GM18505 (cell line): ENCODE results near the gene TNFAIP8L3.
"Not testable (repeated sequence)": the region's sequence is repeated elsewhere in the genome, so short reads cannot be mapped to it uniquely, and the experiment has no call there.

Experiments used
- ATAC-seq: cut with Tn5 transposase; IDR thresholded peaks from one replicate; pipeline ENCODE4 v1.9.1; 2021; ENCODE audit not compliant: unreplicated experiment
- POLR2A ChIP-seq: IDR thresholded peaks from 4 replicates; pipeline ENCODE4 v1.6.1; 2011; ENCODE audit warnings: borderline replicate concordance; ENCODE audit not compliant: insufficient read depth, insufficient read length; ENCODE audit errors: extremely low read depth

TNFAIP8L3 gene

DNA sequence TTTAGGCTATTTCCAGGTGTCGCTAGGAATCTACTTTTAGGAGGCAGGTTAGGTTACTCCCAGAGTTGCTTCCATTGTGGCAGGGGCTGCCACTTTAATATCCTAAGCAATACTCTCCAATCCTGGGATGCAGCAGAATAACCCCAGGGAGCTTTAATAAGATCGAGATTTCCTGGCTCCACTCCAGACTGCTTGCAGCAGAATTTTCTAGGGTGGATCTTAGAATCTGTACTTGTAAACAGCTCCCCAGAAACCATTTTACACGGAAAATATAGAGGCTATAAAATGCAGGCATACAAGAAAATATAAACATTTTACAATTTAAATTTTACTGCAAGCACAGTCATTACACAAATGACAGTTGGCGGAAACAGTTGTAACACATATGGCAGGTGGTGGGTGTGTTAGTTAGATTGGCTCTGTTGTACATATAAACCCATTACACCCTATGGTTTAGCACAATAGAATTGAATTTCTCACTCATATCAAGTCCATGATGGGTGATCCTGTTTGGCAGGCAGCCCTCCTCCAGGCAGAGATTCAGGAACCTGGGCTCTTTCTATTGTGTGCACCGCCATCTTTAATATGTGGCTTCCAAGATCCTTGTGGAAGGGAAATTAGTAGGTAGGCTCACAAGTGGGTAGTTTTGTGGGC, 35.0 kb upstream of the TNFAIP8L3 start:
- TF ChIP-seq POLR2A: no peak
- ATAC-seq: no peak

DNA sequence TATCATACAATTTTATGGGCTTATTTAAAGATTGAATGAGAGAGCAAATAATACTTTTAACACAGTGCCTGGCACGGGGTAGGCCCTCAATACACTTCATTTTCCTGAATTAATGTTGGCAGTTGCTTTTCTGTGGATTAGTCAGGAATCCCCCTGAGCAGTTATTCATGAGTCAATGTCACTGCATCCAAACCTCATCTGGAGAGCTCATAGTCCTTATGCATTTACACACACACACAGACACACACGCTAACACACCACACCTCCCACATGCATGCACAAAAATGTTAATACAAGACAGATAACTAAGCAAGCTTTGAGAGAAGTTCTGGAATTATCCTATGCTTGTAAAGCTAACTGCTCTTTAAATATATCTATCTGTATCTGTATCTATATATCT, 34.0 kb upstream of the TNFAIP8L3 start:
- no peak for ATAC-seq
- no peak for TF ChIP-seq POLR2A

DNA sequence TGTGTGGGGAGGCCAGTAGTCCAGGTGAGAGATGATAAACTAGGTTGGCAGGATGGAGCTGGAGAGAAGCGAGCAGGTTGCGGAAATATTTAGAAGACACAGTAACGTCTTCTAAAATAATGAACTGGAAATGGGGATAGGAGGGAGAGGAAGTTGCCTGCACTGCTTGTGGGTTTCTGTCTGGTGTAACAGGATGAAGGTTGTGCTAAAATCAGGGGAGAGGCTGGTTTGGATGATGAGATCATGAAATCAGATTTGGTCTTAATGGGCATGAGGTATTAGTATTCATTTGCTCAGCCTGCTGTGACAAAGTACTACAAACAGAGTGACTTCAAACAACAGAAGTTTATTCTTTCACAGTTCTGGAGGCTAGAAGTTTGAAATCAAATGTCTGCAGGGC, 32.1 kb upstream of the TNFAIP8L3 start:
- no peak for ATAC-seq
- TF ChIP-seq POLR2A: no peak

DNA sequence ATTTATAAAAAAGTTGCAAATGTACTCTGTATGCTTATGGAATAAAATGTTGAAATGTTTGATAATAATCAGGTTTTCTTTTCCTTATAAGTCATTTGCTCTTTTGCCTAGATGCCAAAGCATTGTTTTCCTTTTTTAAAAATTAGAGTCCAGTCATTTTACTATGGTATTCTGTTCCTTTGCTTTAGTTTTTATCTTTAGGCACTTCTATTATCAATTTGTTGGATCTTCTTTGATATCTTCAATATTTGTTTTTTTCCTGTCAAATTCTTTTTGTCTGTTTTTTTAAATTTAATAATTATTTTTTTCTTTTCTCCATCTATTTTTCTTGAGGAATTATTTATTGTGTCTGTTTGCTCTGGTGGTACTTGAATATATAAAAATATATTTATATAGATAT, 28.3 kb upstream of the TNFAIP8L3 start:
- ATAC-seq: not testable (repeated sequence)

DNA sequence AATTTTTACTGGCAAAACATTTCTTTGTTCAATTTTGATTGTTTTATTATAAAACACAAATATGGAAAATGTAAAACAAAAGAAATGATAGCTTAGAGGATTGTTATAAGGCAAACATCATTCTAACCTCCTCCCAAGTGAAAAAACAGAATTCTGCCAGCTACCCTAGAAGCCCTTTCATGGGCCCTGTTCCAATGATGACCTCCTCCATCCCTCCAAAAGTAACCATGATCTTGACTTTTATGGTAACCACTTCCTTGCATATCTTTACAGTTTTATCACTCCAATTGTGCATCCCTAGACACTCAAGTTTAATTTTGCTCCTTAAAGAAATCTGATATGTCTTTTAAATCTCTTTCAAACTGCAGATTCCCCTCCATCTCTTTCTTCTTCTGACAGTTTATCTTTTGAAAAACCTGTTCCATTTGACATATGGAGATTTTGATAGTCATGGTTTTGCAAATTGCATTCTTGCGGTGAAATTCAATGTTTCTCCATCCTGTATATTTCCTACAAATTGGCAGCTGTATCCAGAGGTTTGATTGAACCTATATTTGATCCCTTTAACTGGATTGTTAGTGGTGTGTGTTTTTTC, 27.0 kb upstream of the TNFAIP8L3 start:
- no peak for ATAC-seq
- TF ChIP-seq POLR2A: no peak

DNA sequence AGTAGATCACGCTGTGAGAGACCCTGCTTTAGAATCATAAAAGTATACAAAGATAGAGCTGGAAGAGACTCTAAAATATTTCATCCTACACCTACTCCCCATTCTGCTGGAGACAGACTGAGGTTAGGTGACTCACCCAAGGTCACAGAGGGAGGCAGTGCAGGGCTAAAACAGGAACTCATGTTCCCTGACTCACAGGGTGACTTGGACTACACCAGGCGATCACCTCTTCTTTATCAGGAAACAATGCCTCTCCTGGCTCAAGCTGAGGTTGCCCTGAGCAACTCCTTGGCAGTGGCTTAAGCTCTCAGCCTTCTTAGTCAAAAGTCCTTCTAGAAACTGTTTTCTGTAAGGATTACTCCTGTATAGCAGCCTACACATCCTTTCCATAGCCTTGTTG, 26.4 kb upstream of the TNFAIP8L3 start:
- TF ChIP-seq POLR2A: no peak

DNA sequence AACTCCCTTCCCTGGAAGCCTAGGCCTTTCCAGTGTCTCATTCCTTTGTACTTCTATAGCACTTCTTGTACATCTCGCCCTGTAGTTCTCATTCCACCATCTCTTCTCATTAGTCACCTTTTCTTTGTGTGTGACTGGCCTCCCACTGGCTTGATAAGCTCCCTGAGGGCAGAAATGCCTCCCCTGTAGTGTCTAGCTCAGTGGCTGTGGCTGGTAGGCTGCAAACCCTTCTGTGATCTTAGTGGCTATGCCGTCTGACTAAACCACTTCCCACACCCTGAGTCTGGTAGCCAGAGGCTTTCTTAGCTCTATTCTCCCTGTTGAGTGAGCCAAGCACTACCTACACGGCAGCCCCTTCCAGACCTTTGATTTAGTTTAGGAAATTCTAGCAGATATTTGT, 24.4 kb upstream of the TNFAIP8L3 start:
- no peak for TF ChIP-seq POLR2A
- ATAC-seq: no peak

More for the DNA sequence above, 26.4 kb upstream of the TNFAIP8L3 start:
- ATAC-seq: no peak

DNA sequence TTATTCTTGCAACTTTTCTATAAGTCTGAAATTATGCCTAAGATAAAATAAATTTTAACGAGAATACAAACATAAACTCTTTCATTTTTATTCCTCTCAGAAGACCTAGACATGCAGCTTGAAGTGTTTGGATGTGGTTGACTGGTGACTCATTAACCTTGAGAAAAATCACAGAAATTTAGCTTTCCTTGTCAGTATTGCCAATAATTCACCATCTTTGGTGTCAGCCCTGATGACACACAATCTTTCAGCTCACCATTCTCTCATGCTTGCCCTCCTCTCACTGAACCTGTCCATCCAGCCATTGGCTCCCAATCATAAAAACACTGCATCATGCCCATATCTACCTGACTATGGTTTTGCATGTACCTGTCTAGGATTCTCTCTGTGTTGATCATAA, 22.6 kb upstream of the TNFAIP8L3 start:
- TF ChIP-seq POLR2A: no peak
- ATAC-seq: no peak

DNA sequence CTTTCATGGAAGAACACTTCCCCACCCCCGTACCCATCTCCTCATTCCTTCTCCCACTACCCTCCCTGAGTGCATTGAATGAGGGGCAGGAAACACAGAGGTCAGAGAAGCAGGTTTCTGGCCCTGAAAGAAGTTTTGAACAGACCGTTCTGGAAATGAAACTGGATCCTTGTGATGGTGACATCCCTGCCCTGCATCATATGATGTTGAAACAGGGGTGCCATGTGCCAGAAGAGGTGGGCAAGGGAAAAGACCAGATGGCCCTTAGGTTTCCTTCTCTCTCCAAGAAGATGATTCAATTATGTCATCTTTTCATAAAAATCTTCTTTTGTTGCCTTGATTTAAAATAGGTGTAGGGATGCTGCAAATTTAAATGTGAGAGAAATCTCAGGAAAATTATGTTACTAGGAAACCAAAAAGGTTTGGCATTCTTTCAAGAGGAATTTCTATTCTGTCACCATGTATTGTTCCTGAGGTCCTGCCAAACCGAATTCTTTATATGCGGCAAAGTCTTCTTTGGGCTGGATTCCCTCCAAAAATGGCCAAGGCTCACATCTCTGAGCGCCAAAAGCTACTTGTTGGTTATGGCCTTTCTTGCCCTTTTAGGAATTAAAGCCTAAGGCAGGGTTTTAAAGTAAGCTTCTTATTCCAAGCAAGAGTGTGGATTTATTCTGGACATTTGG, 19.9 kb upstream of the TNFAIP8L3 start:
- no peak for ATAC-seq
- TF ChIP-seq POLR2A: no peak

DNA sequence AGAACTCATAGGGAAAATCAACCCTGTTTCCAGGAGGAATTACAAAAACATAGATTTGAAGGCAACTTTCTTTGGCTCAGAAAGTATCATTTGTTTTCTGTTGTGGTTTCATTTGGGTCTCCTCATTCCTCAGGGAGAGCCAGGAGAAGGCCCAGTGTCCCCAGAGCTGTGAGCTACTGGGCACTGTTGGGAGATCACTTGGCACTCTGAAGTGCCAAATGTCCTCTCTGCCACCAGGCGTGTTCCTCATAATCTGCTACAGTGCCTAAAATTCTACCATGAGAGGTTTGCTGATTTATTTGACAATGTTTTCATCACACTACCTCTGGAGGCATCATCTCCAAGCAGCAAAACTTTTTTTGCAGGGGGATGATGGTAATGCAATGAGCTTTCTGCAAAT, 17.4 kb upstream of the TNFAIP8L3 start:
- ATAC-seq: no peak
- TF ChIP-seq POLR2A: no peak

DNA sequence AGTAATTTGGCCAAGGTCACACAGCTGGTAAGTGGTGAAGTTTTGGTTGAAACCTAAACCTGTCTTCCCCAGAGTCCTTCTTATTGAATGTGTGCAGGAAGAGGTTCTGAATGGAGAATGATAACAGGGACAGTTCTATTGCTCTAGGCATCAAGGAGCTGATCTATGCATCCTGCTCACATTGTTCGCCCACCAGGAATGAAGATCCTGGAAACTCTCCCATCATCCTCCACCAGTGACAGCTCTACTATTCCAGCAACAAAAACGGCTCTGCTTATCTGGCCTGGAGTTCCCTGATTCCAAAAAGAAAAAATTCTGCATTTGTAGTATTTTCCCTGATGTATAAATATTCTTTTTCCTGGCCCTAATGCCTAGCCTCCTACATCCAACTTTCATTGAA, 16.4 kb upstream of the TNFAIP8L3 start:
- no peak for TF ChIP-seq POLR2A
- ATAC-seq: no peak

DNA sequence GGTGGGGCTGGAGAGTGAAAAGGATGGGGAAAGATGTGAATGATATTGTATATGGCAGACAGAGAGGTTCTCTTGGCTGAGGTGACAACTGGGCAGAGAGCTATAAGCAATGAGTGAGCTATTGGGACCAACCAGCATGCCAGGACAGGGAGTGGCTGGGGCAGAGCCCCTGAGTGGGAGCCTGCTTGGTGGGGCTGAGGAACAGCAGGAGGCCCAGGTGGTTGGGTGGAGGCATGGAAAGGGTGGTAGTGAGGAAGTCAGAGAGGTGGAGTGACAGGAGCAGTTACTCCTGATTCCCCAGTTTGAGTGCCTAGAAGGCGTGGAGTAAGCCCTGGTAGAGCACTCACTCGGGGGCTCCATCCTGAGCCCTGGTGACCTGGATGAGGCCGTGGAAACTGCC, 15.5 kb upstream of the TNFAIP8L3 start:
- TF ChIP-seq POLR2A: no peak
- no peak for ATAC-seq

DNA sequence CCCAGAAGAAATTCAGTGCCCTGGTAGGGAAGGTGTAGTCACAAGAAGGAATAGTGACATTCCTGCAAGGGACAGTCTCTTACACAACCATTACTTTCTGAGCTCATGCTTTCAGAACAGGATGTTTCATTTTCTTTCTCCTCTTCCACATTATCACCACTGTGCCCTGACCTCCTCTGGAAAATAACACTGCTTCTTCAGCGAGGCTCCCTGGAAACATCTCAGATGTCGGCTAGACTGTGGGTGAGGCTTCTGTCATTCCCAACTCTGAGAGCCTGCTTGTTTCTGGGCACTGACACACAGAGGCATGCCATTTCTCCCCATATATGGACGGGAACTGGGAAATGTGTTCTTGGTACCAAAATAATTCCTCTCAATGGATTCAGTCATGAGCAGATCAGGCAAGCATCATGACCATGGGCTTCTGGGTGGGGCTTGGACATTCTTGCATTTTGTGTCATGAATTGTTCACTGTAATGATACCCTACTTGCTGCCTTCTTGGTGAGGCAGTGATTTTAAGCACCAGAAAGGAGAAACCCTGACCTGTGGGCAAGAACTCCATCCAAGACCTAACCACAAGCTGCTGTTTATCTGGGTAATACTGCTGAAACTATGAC, 14.3 kb upstream of the TNFAIP8L3 start:
- TF ChIP-seq POLR2A: no peak
- ATAC-seq: no peak

DNA sequence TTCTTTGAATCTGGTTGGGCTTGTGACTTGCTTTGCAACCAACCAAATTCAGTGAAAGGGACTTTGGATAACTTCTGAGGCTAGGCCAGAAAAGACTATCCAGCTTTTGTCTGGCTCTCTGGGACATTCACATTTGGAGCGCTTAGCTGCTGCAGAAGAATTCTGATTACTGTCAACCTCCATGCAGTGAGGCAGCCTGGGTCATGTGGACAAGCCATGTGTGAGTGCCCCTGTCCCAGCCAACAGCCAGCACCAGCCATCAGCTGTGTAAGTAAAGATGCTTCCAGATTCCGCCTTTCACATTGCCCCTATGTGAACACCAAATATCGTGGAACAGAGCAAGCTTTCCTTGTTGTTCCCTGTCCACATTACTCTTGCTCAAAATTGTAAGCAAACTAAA, 12.9 kb upstream of the TNFAIP8L3 start:
- ATAC-seq: no peak
- TF ChIP-seq POLR2A: no peak
